Subcutaneous adipose tissue (tissue), 4 donors: Measurements from ENCODE around the gene FEV. TPM values are rescaled to one million over a fixed set of nuclear protein-coding genes. Genes with fewer than 3 reads are reported as not detected.

Experiments used
- CTCF ChIP-seq: fragments of 450-650 bp; IDR thresholded peaks from one replicate; pipeline ENCODE4 v1.5.1; 2016; ENCODE audit warnings: low read depth, mild to moderate bottlenecking, control low read depth, antibody characterized with exemption, moderate library complexity
- total RNA-seq, 4 donors: library from RNA; depleted of rRNA; stranded (reverse); fragments of >200 nt; gene quantifications; one replicate each; pipeline ENCODE4 v1.1.0, GENCODE V29; 2016

The FEV gene
- total RNA-seq, 4 donors from 2014 or later: not detected

GRCh38 chr2:219022041-219022440, 37.1 kb upstream of the FEV start:
- no peak for TF ChIP-seq CTCF

GRCh38 chr2:219021591-219021990, 36.6 kb upstream of the FEV start:
- no peak for TF ChIP-seq CTCF

- no peak for TF ChIP-seq CTCF
Measured at GRCh38 chr2:219020604-219021365, 35.8 kb upstream of the FEV start.

- no peak for TF ChIP-seq CTCF
Measured at GRCh38 chr2:219019436-219019835, 34.5 kb upstream of the FEV start.

GRCh38 chr2:219018726-219019125, 33.7 kb upstream of the FEV start:
- TF ChIP-seq CTCF: no peak

- no peak for TF ChIP-seq CTCF
Measured at GRCh38 chr2:219018286-219018685, 33.3 kb upstream of the FEV start.

- TF ChIP-seq CTCF: no peak
Measured at GRCh38 chr2:219017201-219017931, 32.4 kb upstream of the FEV start.
